ENCODE measurements around the gene HSPB7. TPM values are rescaled to one million over a fixed set of nuclear protein-coding genes. Genes with fewer than 3 reads are reported as not detected.
"Not testable (repeated sequence)": the region's sequence is repeated elsewhere in the genome, so short reads cannot be mapped to it uniquely, and the experiment has no call there.

HSPB7 gene
- polyA plus RNA-seq, 1 experiment, result 3.5 TPM

DNA sequence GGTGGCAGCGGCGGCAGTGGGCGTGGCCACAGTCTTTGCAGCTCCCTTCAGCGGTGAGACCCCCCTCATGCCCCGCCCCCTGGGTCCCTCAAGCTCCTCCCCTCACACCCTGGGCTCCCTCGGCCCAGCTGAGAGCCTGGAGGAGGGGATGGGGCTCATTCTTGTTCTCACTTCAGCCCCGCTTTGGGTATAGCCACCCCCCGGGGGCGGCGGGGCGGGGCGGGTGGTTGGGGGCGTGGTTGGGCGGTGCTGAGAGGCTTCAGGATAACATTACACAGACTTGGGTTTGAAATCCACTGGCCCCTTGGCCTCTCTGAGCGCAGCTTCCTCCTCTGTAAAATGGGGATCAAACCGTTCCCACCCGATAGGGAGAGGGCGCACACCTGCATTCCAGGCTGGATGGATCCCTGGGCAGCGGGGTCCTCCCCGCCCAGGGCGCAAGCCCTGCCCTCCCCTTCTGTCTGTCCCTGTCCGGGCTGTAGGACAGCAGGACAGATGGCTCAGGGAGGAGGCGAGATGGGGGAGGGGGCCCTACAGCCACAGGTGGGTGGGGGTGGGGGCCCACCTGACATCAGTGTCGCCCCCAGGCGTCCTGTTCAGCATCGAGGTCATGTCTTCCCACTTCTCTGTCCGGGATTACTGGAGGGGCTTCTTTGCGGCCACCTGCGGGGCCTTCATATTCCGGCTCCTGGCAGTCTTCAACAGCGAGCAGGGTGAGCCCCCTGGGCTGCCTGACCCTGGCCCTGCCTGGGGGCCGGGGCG is 9.1 kb upstream of the HSPB7 start:
- H3K9me3 ChIP-seq (ENCODE audit: control insufficient read depth, insufficient read depth, low read length), result no peaks in the 10 kb centered on the region
- H3K4me3 ChIP-seq (ENCODE audit: low read depth, low read length), result peak overlapping the region; percentile 41
- no peak overlapping the region for H3K27ac ChIP-seq (ENCODE audit: low read depth, low read length)
- DNase-seq (ENCODE audit: low read depth, low spot score), result no peak
- ChIA-PET CTCF (interaction anchor here (0.6 to 0.7 kb wide), 2 partner anchors 16 to 219 kb away, joined by 3 read pairs; partner anchors contain the start of gene UQCRHL), POLR2A (no interaction called here)
- H3K27me3 ChIP-seq (ENCODE audit: control insufficient read depth, insufficient read depth, low read length), result peaks cover 5% of the 10 kb centered on the region
- TF ChIP-seq, protein P1, sequence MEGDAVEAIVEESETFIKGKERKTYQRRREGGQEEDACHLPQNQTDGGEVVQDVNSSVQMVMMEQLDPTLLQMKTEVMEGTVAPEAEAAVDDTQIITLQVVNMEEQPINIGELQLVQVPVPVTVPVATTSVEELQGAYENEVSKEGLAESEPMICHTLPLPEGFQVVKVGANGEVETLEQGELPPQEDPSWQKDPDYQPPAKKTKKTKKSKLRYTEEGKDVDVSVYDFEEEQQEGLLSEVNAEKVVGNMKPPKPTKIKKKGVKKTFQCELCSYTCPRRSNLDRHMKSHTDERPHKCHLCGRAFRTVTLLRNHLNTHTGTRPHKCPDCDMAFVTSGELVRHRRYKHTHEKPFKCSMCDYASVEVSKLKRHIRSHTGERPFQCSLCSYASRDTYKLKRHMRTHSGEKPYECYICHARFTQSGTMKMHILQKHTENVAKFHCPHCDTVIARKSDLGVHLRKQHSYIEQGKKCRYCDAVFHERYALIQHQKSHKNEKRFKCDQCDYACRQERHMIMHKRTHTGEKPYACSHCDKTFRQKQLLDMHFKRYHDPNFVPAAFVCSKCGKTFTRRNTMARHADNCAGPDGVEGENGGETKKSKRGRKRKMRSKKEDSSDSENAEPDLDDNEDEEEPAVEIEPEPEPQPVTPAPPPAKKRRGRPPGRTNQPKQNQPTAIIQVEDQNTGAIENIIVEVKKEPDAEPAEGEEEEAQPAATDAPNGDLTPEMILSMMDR (IDR thresholded peaks at IDR 0.05; ENCODE audit: low read depth, low read length), result no peak

DNA sequence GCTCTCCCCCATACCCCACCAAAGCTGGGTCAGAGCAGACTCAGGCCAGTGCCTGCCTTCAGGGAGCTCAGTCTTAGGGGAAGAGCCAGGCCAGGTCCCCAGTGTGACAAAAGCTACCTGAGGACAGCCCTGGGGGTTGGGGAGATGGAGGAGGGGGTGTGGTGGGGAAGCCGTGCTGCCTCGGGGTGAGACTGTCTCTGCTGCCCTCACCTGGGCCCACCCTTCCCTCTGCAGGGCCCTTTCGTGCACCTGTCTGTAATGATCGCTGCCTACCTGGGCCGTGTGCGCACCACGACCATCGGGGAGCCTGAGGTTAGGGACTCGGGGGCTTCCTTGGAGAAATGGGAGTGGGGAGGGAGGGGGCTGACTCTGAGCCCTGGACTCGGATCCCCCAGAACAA is 8.5 kb upstream of the HSPB7 start:
- H3K4me3 ChIP-seq (ENCODE audit: low read depth, low read length); H3K9me3 ChIP-seq (ENCODE audit: control insufficient read depth, insufficient read depth, low read length); H3K27ac ChIP-seq (ENCODE audit: low read depth, low read length); DNase-seq (ENCODE audit: low read depth, low spot score); POLR2A ChIA-PET; H3K27me3 ChIP-seq (ENCODE audit: control insufficient read depth, insufficient read depth, low read length): not testable (repeated sequence)
- CTCF ChIA-PET, result interaction anchor here (0.6 to 0.7 kb wide), 2 partner anchors 16 to 219 kb away, joined by 3 read pairs; partner anchors contain the start of gene UQCRHL

DNA sequence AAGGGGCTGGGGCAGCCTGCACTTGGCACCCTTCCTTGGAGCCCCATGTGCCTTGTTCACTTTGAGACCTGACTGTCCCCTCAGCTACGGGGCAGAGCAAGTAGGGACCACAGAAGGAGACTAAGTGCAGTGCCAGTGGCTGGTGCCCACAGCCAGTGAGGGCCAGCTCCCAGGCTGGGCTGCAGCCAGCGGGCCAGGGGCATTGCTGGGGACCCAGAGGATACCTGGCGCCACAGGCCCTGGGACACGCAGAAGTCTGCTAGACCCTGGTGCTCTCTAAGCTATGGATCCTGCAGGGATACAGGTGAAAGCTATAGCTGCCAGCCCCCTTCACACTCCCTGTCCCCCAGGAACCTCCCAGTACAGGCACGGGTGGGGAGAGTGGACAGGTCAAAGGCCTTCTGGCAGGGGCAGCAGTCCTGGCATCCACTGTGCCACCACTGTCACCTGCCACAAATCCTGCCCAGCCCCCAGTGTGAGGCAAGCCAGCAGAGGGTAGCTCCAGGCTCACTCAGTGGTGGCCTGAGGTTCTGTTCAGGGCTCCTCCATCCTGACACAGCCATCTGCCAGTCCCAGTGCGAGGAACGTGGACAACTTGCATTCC is 5.3 kb upstream of the HSPB7 start:
- POLR2A ChIA-PET, result no interaction called here
- DNase-seq (ENCODE audit: low read depth, low spot score), result no peak
- H3K4me3 ChIP-seq (ENCODE audit: low read depth, low read length), result no peak overlapping the region
- H3K9me3 ChIP-seq (ENCODE audit: control insufficient read depth, insufficient read depth, low read length), result no peaks in the 10 kb centered on the region
- peaks cover 5% of the 10 kb centered on the region for H3K27me3 ChIP-seq (ENCODE audit: control insufficient read depth, insufficient read depth, low read length)
- CTCF ChIA-PET, result interaction anchor here (0.6 to 1.1 kb wide), 2 partner anchors 10 to 230 kb away, joined by 3 read pairs; no protein-coding TSS in a partner anchor
- TF ChIP-seq, protein P1 (IDR thresholded peaks at IDR 0.05; ENCODE audit: low read depth, low read length), result no peak
- no peak overlapping the region for H3K27ac ChIP-seq (ENCODE audit: low read depth, low read length)

DNA sequence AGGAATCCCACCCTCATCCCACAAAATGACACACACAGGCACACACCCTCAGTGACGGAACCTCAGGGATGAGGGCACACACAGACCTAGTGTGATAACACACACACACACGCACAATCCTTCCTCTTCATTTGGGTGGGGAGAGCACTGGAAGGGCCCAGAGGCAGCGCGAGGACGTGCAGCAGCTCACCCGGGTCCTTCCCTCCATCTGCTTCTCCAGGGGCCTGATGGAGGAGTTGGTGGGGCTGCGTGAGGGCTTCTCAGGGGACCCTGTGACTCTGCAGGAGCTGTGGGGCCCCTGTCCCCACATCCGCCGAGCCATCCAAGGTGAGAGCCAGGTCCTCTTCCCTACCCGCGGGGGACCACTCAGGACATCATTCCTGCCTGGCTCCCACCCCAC is 4.5 kb upstream of the HSPB7 start:
- H3K27ac ChIP-seq (ENCODE audit: low read depth, low read length), result no peak overlapping the region
- CTCF ChIA-PET, result interaction anchor here (0.6 to 1.1 kb wide), 3 partner anchors 11 to 229 kb away, joined by 3 read pairs; no protein-coding TSS in a partner anchor
- TF ChIP-seq, protein P1 (IDR thresholded peaks at IDR 0.05; ENCODE audit: low read depth, low read length), result no peak
- DNase-seq (ENCODE audit: low read depth, low spot score), result no peak
- peaks cover 4% of the 10 kb centered on the region for H3K27me3 ChIP-seq (ENCODE audit: control insufficient read depth, insufficient read depth, low read length)
- no peaks in the 10 kb centered on the region for H3K9me3 ChIP-seq (ENCODE audit: control insufficient read depth, insufficient read depth, low read length)
- POLR2A ChIA-PET, result no interaction called here
- no peak overlapping the region for H3K4me3 ChIP-seq (ENCODE audit: low read depth, low read length)

DNA sequence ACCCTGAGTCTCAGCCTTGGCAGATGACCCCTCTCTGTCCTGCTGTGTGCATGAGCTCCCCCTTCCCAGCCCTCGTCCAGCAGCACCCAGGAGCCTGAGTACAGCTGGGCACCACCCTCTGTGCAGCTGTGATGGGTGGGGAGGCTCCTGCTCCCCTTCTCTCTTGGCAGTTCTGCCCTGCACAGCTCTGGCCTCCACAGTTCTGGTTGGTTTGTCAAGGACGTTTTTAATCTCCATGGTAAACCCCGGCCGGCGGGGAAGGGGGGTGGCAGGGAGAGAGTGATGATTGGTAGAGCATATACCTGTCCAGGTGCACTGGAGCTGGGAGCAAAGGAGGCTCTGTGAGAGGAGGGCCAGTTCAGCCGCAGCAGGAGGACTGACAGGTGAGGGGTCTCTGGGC is 3.8 kb upstream of the HSPB7 start, which contains the start of gene CLCNKA:
Gene CLCNKA (plus strand): TSS at position 356 of the 400 bp plus-strand sequence. CDS start 584 bp downstream, outside the sequence.
- DNase-seq (ENCODE audit: low read depth, low spot score), result no peak

DNA sequence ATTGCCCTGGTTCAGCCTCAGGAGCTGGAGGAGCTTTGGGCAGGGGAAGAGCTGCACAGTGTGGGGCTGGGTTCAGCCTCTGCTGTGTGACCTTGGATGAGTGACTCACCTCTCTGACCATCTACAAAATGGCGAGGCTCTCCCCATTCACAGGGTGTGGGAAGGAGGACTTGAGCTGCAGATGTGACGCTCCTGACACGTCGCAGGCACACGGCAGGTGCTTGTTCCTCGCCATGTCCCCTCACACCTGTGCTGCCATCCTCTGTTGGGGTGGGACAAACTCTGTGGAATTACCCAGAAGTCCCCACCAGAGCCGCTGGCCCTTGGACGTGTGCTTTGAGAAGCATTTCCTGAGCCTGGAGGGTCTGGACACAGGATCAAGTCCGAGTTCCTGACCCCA is 3.0 kb upstream of the HSPB7 start:
- POLR2A ChIA-PET; H3K9me3 ChIP-seq (ENCODE audit: control insufficient read depth, insufficient read depth, low read length); H3K4me3 ChIP-seq (ENCODE audit: low read depth, low read length); DNase-seq (ENCODE audit: low read depth, low spot score); H3K27me3 ChIP-seq (ENCODE audit: control insufficient read depth, insufficient read depth, low read length); H3K27ac ChIP-seq (ENCODE audit: low read depth, low read length): not testable (repeated sequence)
- CTCF ChIA-PET, result interaction anchor here (1.3 kb wide), 3 partner anchors 12 to 229 kb away, joined by 3 to 4 read pairs (median 4); no protein-coding TSS in a partner anchor

More for the DNA sequence above, 3.8 kb upstream of the HSPB7 start, which contains the start of gene CLCNKA:
- H3K27me3 ChIP-seq (ENCODE audit: control insufficient read depth, insufficient read depth, low read length), result peaks cover 3% of the 10 kb centered on the region
- ChIA-PET POLR2A (no interaction called here), CTCF (interaction anchor here (0.9 to 1.3 kb wide), 3 partner anchors 11 to 230 kb away, joined by 3 read pairs; no protein-coding TSS in a partner anchor)
- TF ChIP-seq, protein P1 (IDR thresholded peaks at IDR 0.05; ENCODE audit: low read depth, low read length), result no peak
- no peak within 1 kb of the TSS for H3K4me3 ChIP-seq (ENCODE audit: low read depth, low read length)
- no peaks in the 10 kb centered on the region for H3K9me3 ChIP-seq (ENCODE audit: control insufficient read depth, insufficient read depth, low read length)
- no peak within 1 kb of the TSS for H3K27ac ChIP-seq (ENCODE audit: low read depth, low read length)

Data from AG04450 (cell line).